Epithelial cell of esophagus (primary cell): ENCODE results near the gene UNC13A.
"Not testable (repeated sequence)": the region's sequence is repeated elsewhere in the genome, so short reads cannot be mapped to it uniquely, and the experiment has no call there.

Experiments used
- DNase-seq: peaks from one replicate; pipeline ENCODE4 v3.0.0; 2010; ENCODE audit warnings: low read depth
- H3K4me3 ChIP-seq: 2 replicates; pipeline ENCODE4 v1.5.1; 2011; ENCODE audit warnings: mild to moderate bottlenecking, low read length, control low read depth
- TF ChIP-seq, protein P1 (sequence below): IDR thresholded peaks from 2 replicates; pipeline ENCODE4 v1.5.1; 2011; ENCODE audit warnings: low read depth, mild to moderate bottlenecking, low read length, control low read depth, inconsistent platforms; ENCODE audit not compliant: insufficient read depth; ENCODE audit errors: missing control alignments

Gene UNC13A

DNA sequence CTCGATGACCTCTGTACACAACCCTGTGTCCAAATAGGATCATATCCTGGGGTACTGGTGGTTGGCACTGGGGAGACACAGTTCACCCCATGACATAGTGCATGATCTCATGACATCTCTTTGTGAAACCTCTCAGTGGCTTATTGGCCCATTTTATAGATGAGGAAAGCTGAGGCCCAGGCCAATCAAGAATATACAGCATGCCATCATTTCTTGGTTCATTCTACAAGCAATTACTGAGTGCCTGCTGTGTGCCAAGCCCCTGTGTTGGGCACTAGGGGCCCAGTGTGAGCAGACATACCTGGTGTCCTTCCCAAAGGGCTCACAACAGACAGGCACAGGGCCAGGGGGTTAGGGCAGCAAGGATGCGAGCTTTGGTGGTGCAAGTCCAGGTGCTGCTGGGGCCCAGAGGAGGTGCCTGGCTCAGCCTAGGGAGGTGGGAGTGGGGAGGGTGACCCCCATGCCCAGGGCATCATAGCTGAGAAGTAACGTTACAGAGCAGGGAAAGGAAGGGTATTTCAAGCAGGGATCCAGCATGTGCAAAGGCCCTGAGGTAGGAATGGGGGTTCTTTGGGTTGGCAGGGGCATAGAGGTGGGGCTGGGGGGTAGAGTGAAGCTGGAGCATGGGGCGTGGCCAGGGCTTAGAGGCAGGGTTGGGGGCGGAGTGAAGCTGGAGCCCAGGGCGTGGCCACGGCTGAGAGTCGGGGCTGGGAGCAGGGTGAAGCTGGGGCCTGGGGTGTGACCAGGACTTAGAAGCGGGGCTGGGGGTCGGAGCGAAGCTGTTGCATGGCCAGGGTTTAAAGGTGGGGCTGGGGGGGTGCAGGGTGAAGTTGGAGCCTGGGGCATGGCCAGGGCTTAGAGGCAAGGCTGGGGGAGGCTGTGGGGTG is 112.0 kb downstream of the UNC13A start:
- no peak for DNase-seq
- TF ChIP-seq, protein P1, sequence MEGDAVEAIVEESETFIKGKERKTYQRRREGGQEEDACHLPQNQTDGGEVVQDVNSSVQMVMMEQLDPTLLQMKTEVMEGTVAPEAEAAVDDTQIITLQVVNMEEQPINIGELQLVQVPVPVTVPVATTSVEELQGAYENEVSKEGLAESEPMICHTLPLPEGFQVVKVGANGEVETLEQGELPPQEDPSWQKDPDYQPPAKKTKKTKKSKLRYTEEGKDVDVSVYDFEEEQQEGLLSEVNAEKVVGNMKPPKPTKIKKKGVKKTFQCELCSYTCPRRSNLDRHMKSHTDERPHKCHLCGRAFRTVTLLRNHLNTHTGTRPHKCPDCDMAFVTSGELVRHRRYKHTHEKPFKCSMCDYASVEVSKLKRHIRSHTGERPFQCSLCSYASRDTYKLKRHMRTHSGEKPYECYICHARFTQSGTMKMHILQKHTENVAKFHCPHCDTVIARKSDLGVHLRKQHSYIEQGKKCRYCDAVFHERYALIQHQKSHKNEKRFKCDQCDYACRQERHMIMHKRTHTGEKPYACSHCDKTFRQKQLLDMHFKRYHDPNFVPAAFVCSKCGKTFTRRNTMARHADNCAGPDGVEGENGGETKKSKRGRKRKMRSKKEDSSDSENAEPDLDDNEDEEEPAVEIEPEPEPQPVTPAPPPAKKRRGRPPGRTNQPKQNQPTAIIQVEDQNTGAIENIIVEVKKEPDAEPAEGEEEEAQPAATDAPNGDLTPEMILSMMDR: no peak
- no peak overlapping the region for H3K4me3 ChIP-seq

GRCh38 chr19:17572638-17573037 is 115.5 kb downstream of the UNC13A start:
- TF ChIP-seq, protein P1: no peak
- H3K4me3 ChIP-seq: no peak overlapping the region
- no peak for DNase-seq

- no peak overlapping the region for H3K4me3 ChIP-seq
- no peak for DNase-seq
- TF ChIP-seq, protein P1: no peak
Measured at GRCh38 chr19:17570791-17571190, 117.4 kb downstream of the UNC13A start.

DNA sequence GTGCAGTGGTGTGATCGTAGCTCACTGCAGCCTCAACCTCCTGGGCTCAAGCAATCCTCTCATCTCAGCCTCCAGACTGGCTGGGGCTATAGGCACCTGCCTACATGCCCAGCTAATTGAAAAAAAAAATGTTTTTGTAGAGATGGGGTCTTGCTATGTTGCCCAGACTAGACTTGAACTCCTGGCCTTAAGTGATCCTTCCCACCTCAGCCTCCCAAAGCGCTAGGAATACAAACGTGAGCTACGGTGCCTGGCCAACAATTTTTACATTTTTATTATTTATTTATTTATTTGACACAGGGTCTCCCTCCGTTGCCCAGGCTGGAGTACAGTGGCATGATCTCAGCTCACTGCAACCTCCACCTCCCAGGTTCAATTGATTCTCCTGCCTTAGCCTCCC is 117.9 kb downstream of the UNC13A start:
- DNase-seq: not testable (repeated sequence)

GRCh38 chr19:17567940-17568339 is 120.2 kb downstream of the UNC13A start:
- no peak overlapping the region for H3K4me3 ChIP-seq
- TF ChIP-seq, protein P1: no peak
- no peak for DNase-seq

More for the DNA sequence above, 117.9 kb downstream of the UNC13A start:
- not testable (repeated sequence) for H3K4me3 ChIP-seq

DNA sequence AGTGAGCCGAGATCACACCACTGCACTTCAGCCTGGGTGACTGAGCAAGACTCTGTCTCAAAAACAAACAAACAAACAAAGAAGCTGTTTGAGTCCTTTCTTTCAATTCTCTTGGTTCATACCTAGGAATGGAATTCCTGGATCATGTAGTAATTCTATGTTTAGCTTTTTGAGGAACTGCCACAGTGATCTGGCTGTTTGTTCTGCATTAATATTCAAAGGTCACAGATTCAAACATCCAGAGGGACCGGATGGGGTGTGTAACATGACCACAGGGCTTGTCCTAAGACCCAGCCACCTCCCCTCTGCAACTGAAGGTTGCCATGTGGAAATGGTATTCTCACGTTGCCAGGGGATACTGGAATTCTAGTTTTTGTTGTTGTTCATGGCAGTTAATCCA is 122.5 kb downstream of the UNC13A start:
- DNase-seq: no peak
- no peak overlapping the region for H3K4me3 ChIP-seq
- TF ChIP-seq, protein P1: no peak

DNA sequence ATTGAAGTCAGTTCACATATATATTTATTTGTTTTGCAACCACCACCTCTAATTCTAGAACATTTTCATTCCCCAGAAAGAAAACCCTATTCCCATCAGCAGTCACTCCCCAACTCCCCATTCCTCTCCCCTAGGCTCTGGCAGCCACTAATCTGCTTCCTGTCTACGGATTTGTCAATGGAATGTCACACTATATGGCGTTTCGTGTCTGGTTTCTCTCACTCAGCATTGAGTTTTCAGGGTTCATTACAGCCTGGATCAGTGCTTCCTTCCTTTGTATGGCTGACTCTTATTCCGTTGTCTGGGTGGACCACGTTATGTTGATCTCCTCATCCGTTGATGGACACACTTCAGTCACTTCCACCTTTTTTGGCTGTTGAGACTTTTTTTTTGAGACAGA is 123.4 kb downstream of the UNC13A start:
- no peak overlapping the region for H3K4me3 ChIP-seq
- TF ChIP-seq, protein P1: no peak
- DNase-seq: no peak
